Lower leg skin (tissue), 3 donors: ENCODE measurements around the gene EIF3D.

ENCODE experiments used
- POLR2A ChIP-seq, 2 donors: fragments of 450-650 bp; IDR thresholded peaks; one replicate each; pipeline ENCODE4 v1.6.1; 2016 to 2017; ENCODE audit warnings: antibody characterized with exemption in 2 of 2, mild to moderate bottlenecking in 1 of 2, moderate library complexity in 1 of 2
- TF ChIP-seq, protein P1 (sequence below), 3 donors: fragments of 450-650 bp; IDR thresholded peaks; one replicate each; pipeline ENCODE4 v1.5.1; 2016; ENCODE audit warnings: antibody characterized with exemption in 3 of 3, mild to moderate bottlenecking in 3 of 3, moderate library complexity in 2 of 3

- TF ChIP-seq POLR2A (IDR thresholded peaks at IDR 0.05): no peak
- TF ChIP-seq, protein P1, sequence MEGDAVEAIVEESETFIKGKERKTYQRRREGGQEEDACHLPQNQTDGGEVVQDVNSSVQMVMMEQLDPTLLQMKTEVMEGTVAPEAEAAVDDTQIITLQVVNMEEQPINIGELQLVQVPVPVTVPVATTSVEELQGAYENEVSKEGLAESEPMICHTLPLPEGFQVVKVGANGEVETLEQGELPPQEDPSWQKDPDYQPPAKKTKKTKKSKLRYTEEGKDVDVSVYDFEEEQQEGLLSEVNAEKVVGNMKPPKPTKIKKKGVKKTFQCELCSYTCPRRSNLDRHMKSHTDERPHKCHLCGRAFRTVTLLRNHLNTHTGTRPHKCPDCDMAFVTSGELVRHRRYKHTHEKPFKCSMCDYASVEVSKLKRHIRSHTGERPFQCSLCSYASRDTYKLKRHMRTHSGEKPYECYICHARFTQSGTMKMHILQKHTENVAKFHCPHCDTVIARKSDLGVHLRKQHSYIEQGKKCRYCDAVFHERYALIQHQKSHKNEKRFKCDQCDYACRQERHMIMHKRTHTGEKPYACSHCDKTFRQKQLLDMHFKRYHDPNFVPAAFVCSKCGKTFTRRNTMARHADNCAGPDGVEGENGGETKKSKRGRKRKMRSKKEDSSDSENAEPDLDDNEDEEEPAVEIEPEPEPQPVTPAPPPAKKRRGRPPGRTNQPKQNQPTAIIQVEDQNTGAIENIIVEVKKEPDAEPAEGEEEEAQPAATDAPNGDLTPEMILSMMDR (IDR thresholded peaks at IDR 0.05): no peak
These were observed 61.0 kb downstream of the EIF3D start for GRCh38 chr22:36467946-36468345.
